Measurements from ENCODE around the gene TENT4B.

Gene TENT4B

GRCh38 chr16:50229149-50229726 lies 76.1 kb downstream of the TENT4B start:
- Histone ChIP-seq H2AFZ (ENCODE audit: insufficient read depth, low read length, poor library complexity) (no peak overlapping the region), H4K8ac (ENCODE audit: low read depth, low read length) (no peak overlapping the region), H3K14ac (ENCODE audit: low read length) (no peak overlapping the region), H4K91ac (ENCODE audit: low read depth, low read length) (no peak overlapping the region), H3K23ac (ENCODE audit: low read length) (no peak overlapping the region), H2BK120ac (ENCODE audit: insufficient read depth, low read length, poor library complexity) (no peak overlapping the region), H3K27ac (ENCODE audit: low read depth, low read length) (no peak overlapping the region), H2AK5ac (ENCODE audit: low read length) (no peak overlapping the region), H3K79me2 (ENCODE audit: control insufficient read depth, insufficient read depth, low read length, poor library complexity) (no peaks in the 10 kb centered on the region), H3K4me2 (ENCODE audit: low read length) (no peak overlapping the region), H3K4me3 (ENCODE audit: low read depth, low read length) (no peak overlapping the region), H3K9ac (ENCODE audit: low read length) (no peak overlapping the region), H3K18ac (ENCODE audit: low read length) (no peak overlapping the region), H2BK12ac (ENCODE audit: low read length) (no peak overlapping the region), H3K36me3 (ENCODE audit: control insufficient read depth in 1 of 2, insufficient read depth in 2 of 2, low read length in 2 of 2) (peaks cover 2 to 11% of the 10 kb centered on the region in 2 experiments), H3K4me1 (ENCODE audit: control insufficient read depth in 1 of 2, insufficient read depth in 2 of 2, low read length in 2 of 2) (no peaks in the 10 kb centered on the region), H3K79me1 (ENCODE audit: low read length) (peaks cover 2% of the 10 kb centered on the region), H2BK5ac (ENCODE audit: low read depth, low read length, poor library complexity) (no peak overlapping the region), H3K4ac (ENCODE audit: low read depth, low read length) (no peak overlapping the region), H4K12ac (ENCODE audit: low read depth, low read length) (no peak overlapping the region), H3K27me3 (ENCODE audit: insufficient read depth, low read length) (no peaks in the 10 kb centered on the region), H3K9me3 (ENCODE audit: insufficient read depth, low read depth, low read length) (no peaks in the 10 kb centered on the region)
- no CpG with 5 or more reads among the region's 10 CpGs for WGBS (ENCODE audit: extremely low coverage, insufficient coverage, insufficient read length)
- DNase-seq = no peak

- no peaks in the 10 kb centered on the region for H3K4me1 ChIP-seq (ENCODE audit: control insufficient read depth in 1 of 2, insufficient read depth in 2 of 2, low read length in 2 of 2)
- no peak overlapping the region for H3K27ac ChIP-seq (ENCODE audit: low read depth, low read length)
- H2AK5ac ChIP-seq (ENCODE audit: low read length) = no peak overlapping the region
- no peak overlapping the region for H4K91ac ChIP-seq (ENCODE audit: low read depth, low read length)
- no peak overlapping the region for H3K23ac ChIP-seq (ENCODE audit: low read length)
- no peak overlapping the region for H3K14ac ChIP-seq (ENCODE audit: low read length)
- no peaks in the 10 kb centered on the region for H3K79me1 ChIP-seq (ENCODE audit: low read length)
- H3K9me3 ChIP-seq (ENCODE audit: insufficient read depth, low read depth, low read length) = no peaks in the 10 kb centered on the region
- WGBS (ENCODE audit: extremely low coverage, insufficient coverage, insufficient read length) = no CpG with 5 or more reads among the region's 5 CpGs
- H4K12ac ChIP-seq (ENCODE audit: low read depth, low read length) = no peak overlapping the region
- no peak overlapping the region for H2BK120ac ChIP-seq (ENCODE audit: insufficient read depth, low read length, poor library complexity)
- no peak overlapping the region for H2BK12ac ChIP-seq (ENCODE audit: low read length)
- H3K4me2 ChIP-seq (ENCODE audit: low read length) = no peak overlapping the region
- H3K79me2 ChIP-seq (ENCODE audit: control insufficient read depth, insufficient read depth, low read length, poor library complexity) = no peaks in the 10 kb centered on the region
- peak; percentile 64 to 94 for DNase-seq
- no peak overlapping the region for H3K18ac ChIP-seq (ENCODE audit: low read length)
- no peak overlapping the region for H3K4ac ChIP-seq (ENCODE audit: low read depth, low read length)
- H3K4me3 ChIP-seq (ENCODE audit: low read depth, low read length) = no peak overlapping the region
- no peak overlapping the region for H2AFZ ChIP-seq (ENCODE audit: insufficient read depth, low read length, poor library complexity)
- no peak overlapping the region for H2BK5ac ChIP-seq (ENCODE audit: low read depth, low read length, poor library complexity)
- no peaks in the 10 kb centered on the region for H3K36me3 ChIP-seq (ENCODE audit: control insufficient read depth in 1 of 2, insufficient read depth in 2 of 2, low read length in 2 of 2)
- no peaks in the 10 kb centered on the region for H3K27me3 ChIP-seq (ENCODE audit: insufficient read depth, low read length)
- H3K9ac ChIP-seq (ENCODE audit: low read length) = no peak overlapping the region
- no peak overlapping the region for H4K8ac ChIP-seq (ENCODE audit: low read depth, low read length)
These were observed 81.9 kb downstream of the TENT4B start for GRCh38 chr16:50234771-50235556.

- no CpG with 5 or more reads among the region's 6 CpGs for WGBS (ENCODE audit: extremely low coverage, insufficient coverage, insufficient read length)
These were observed 82.5 kb downstream of the TENT4B start for GRCh38 chr16:50235581-50235980.

DNA sequence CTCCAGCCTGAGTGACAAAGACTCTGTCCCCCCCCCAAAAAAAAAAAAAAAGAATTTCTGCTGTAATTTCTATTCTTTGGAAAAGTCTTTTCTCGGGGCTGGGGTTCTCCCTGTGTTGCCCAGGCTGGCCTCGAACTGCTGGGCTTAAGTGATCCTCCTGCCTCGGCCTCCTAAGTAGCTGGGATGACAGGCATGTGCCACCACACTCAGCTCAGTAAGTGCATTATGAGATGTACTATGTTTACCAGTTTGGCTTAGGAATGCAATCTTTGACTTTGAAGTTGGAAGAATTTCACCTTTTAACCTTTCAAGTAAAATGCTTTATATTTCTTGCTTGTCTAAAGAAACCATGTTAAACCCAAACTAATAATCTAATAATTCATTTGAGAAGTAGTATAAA lies 85.2 kb downstream of the TENT4B start:
- Histone ChIP-seq H3K79me2 (ENCODE audit: control insufficient read depth, insufficient read depth, low read length, poor library complexity) (no peaks in the 10 kb centered on the region), H2BK120ac (ENCODE audit: insufficient read depth, low read length, poor library complexity) (no peak overlapping the region), H3K4ac (ENCODE audit: low read depth, low read length) (no peak overlapping the region), H2AFZ (ENCODE audit: insufficient read depth, low read length, poor library complexity) (no peak overlapping the region), H3K79me1 (ENCODE audit: low read length) (no peaks in the 10 kb centered on the region), H3K23ac (ENCODE audit: low read length) (no peak overlapping the region), H3K4me3 (ENCODE audit: low read depth, low read length) (no peak overlapping the region), H3K14ac (ENCODE audit: low read length) (no peak overlapping the region), H2BK12ac (ENCODE audit: low read length) (no peak overlapping the region), H4K91ac (ENCODE audit: low read depth, low read length) (no peak overlapping the region), H3K27ac (ENCODE audit: low read depth, low read length) (no peak overlapping the region), H4K12ac (ENCODE audit: low read depth, low read length) (no peak overlapping the region), H3K36me3 (ENCODE audit: control insufficient read depth in 1 of 2, insufficient read depth in 2 of 2, low read length in 2 of 2) (no peaks in the 10 kb centered on the region), H4K8ac (ENCODE audit: low read depth, low read length) (no peak overlapping the region), H3K27me3 (ENCODE audit: insufficient read depth, low read length) (no peaks in the 10 kb centered on the region), H2AK5ac (ENCODE audit: low read length) (no peak overlapping the region), H3K4me1 (ENCODE audit: control insufficient read depth in 1 of 2, insufficient read depth in 2 of 2, low read length in 2 of 2) (no peaks in the 10 kb centered on the region), H3K4me2 (ENCODE audit: low read length) (no peak overlapping the region), H3K9ac (ENCODE audit: low read length) (no peak overlapping the region), H3K18ac (ENCODE audit: low read length) (no peak overlapping the region), H2BK5ac (ENCODE audit: low read depth, low read length, poor library complexity) (no peak overlapping the region), H3K9me3 (ENCODE audit: insufficient read depth, low read depth, low read length) (no peaks in the 10 kb centered on the region)
- no CpG with 5 or more reads among the region's 3 CpGs for WGBS (ENCODE audit: extremely low coverage, insufficient coverage, insufficient read length)
- DNase-seq = peak in 1 of 2 donors; percentile 22

More at GRCh38 chr16:50235581-50235980, 82.5 kb downstream of the TENT4B start:
- Histone ChIP-seq H4K12ac (ENCODE audit: low read depth, low read length) (no peak overlapping the region), H3K27me3 (ENCODE audit: insufficient read depth, low read length) (no peaks in the 10 kb centered on the region), H2AK5ac (ENCODE audit: low read length) (no peak overlapping the region), H3K36me3 (ENCODE audit: control insufficient read depth in 1 of 2, insufficient read depth in 2 of 2, low read length in 2 of 2) (no peaks in the 10 kb centered on the region), H3K4me3 (ENCODE audit: low read depth, low read length) (no peak overlapping the region), H3K14ac (ENCODE audit: low read length) (no peak overlapping the region), H3K9ac (ENCODE audit: low read length) (no peak overlapping the region), H3K79me2 (ENCODE audit: control insufficient read depth, insufficient read depth, low read length, poor library complexity) (no peaks in the 10 kb centered on the region), H2BK5ac (ENCODE audit: low read depth, low read length, poor library complexity) (no peak overlapping the region), H3K4me1 (ENCODE audit: control insufficient read depth in 1 of 2, insufficient read depth in 2 of 2, low read length in 2 of 2) (no peaks in the 10 kb centered on the region), H3K4ac (ENCODE audit: low read depth, low read length) (no peak overlapping the region), H3K18ac (ENCODE audit: low read length) (no peak overlapping the region), H4K8ac (ENCODE audit: low read depth, low read length) (no peak overlapping the region), H3K9me3 (ENCODE audit: insufficient read depth, low read depth, low read length) (no peaks in the 10 kb centered on the region), H3K23ac (ENCODE audit: low read length) (no peak overlapping the region), H4K91ac (ENCODE audit: low read depth, low read length) (no peak overlapping the region), H3K79me1 (ENCODE audit: low read length) (no peaks in the 10 kb centered on the region), H2BK12ac (ENCODE audit: low read length) (peak overlapping the region; percentile 58), H2BK120ac (ENCODE audit: insufficient read depth, low read length, poor library complexity) (no peak overlapping the region), H3K27ac (ENCODE audit: low read depth, low read length) (no peak overlapping the region), H3K4me2 (ENCODE audit: low read length) (no peak overlapping the region), H2AFZ (ENCODE audit: insufficient read depth, low read length, poor library complexity) (no peak overlapping the region)
- peak in 1 of 2 donors; percentile 61 for DNase-seq
